Measurements from ENCODE around the gene KRT32. TPM values are rescaled to one million over a fixed set of nuclear protein-coding genes. Genes with fewer than 3 reads are reported as not detected.

Gene KRT32
- 0.21 TPM in 1 of 2 replicates, not detected in the other for total RNA-seq

DNA sequence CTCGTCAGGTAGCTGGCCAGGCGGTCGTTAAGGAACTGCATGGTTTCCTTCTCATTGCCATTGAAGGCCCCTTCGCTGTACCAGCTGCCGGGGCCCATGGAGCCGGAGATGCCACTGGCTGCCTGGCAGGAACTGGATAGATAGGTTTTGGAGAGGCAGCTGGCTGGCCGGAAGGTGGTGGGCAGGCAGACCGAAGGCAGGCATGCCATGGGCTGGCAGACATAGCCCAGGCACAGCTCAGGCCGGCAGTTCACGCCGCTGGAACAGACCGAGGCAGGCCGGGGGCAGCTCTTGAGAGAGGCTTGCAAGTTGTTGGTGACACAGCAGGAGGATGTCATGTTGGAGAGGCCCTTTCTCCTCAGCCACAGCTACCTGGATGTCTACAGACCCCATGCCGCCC, at the start of gene KRT32:
KRT32 (minus strand) TSS at position 399 of the 400 bp plus-strand sequence; CDS start at position 338, 61 bp downstream.

DNA sequence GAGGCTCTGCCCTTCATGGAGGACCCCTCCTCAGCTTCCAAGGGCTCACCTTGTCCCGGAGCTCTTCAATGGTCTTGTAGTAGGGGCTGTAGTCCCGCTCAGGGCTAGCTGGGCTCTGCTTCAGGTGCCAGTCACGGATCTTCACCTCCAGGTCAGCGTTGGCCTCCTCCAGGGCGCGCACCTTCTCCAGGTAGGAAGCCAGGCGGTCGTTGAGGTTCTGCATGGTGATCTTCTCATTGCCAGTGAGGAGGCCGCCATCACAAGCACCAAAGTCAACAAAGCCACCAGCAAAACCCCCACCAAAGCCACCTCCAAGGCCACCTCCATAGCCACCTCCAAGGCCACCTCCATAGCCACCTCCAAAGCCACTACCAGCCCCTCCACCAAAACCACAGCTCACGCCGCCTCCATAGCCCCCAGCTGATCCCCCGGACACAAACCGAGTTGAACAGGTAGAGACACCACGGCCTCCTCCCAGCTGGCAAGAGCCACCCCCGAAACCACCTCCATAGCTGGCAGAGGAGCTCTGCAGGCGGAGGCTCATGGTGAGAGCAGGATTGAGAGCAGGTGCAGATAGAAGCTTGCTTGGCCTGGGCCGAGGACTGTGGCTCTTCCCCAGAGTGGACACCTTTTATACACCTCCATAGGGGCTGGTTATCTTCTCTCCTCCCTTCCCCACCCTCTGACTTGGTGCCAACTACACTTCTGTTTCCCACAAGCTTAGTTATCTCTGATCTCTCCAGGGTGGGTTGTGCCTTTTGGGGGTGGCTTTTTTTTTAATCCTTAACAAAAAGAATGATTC, 38.0 kb upstream of the KRT32 start, which contains the start of gene KRT13:
KRT13 (minus strand) TSS at position 606 of the 802 bp plus-strand sequence; CDS start at position 544, 62 bp downstream.

DNA sequence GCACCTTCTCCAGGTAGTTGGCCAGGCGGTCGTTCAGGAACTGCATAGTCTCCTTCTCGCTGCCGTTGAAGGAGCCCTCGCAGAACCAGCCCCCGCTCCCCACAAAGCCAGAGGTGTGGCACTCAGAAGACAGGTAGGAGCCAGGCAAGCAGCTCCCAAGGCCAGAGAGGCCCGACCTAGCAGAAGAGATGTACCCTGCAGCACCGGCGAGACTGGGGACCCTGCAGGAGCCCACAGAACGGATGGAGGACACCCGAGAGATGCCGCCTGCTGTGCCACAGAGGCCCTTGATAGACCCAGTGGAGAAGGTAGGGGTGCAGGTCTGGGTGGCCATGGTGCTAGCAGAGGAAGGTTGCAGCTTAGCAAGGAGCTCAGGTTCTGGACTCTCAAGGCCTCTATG, 22.3 kb upstream of the KRT32 start, which contains the start of gene KRT36:
KRT36 (minus strand) TSS at position 380 of the 400 bp plus-strand sequence; CDS start at position 334, 46 bp downstream.

DNA sequence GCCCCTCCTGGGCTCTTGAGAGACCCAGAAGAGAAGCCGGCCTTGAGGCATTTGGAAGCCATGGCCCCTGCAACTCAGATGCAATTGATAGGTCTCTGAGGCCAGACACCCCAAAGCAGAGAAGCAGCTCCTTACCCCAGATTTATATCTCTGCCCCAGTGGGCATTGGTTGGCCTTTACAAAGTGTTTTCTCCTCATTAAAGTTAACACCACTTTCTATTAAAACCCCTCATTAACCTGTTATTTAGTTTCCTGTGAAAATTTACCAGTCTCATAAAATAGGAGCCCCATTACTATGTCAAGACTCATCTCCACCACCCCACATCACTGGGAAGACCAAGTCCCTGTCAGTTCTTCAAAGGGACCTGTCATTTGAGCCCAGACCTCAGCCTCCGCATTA, 13.8 kb upstream of the KRT32 start, which contains the start of gene KRT35:
KRT35 (minus strand) TSS at position 116 of the 400 bp plus-strand sequence; CDS start at position 62, 54 bp downstream.

DNA sequence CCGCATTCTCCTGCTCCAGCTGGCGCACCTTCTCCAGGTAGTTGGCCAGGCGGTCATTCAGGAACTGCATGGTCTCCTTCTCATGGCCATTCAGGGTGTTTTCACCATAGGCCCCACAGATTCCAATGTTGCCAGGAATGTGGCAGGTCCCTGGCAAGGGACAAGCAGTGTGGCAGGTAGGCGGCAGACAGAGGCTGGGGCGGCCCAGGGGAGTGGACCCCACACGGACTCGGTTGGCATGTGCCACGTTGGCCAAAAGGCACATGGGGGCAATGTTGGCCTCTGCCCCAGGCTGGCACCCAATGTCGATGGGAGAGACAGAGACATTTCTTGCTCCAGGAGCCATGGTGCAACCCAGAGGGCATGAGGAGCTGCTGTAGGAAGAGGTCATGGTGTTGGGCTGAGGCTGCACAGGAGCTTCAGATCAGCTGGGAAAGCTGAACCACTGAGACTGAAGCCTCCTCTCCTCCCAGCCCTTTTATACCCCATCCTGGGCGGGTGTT, 26.6 kb downstream of the KRT32 start, which contains the start of gene KRT38:
KRT38 (minus strand) TSS at position 453 of the 503 bp plus-strand sequence; CDS start at position 391, 62 bp downstream.

DNA sequence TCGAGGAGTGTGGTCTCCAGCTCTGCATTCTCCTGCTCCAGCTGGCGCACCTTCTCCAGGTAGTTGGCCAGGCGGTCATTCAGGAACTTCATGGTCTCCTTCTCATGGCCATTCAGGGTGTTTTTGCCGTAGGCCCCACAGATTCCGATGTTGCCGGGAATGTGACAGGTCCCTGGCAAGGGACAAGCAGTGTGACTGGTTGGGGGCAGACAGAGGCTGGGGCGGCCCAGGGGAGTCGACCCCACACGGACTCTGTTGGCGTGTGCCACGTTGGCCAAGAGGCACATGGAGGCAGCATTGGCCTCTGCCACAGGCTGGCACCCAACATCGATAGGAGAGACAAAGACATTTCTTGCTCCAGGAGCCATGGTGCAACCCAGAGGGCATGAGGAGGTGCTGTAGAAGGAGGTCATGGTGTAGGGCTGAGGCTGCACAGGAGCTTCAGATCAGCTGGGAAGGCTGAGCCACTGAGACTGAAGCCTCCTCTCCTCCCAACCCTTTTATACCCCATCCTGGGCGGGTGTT, 43.0 kb downstream of the KRT32 start, which contains the start of gene KRT37:
KRT37 (minus strand) TSS at position 475 of the 525 bp plus-strand sequence; CDS start at position 413, 62 bp downstream.

Other genes starting within 250 kb of the KRT32 start
- not detected in 2 replicates for gene KRTAP9-2, start 240.7 kb downstream of the KRT32 start, total RNA-seq
- gene KRTAP9-3, start 234.9 kb downstream of the KRT32 start, total RNA-seq, result not detected in 2 replicates
- gene KRTAP9-8, start 229.4 kb downstream of the KRT32 start, total RNA-seq, result not detected in 2 replicates
- gene KRTAP9-4, start 217.7 kb downstream of the KRT32 start, total RNA-seq, result not detected in 2 replicates
- not detected in 2 replicates for gene KRTAP9-9, start 212.0 kb downstream of the KRT32 start, total RNA-seq
- not detected in 2 replicates for gene KRTAP9-6, start 202.0 kb downstream of the KRT32 start, total RNA-seq
- gene KRTAP9-7, start 191.7 kb downstream of the KRT32 start, total RNA-seq, result not detected in 2 replicates
- not detected in 2 replicates for gene KRTAP29-1, start 164.5 kb downstream of the KRT32 start, total RNA-seq
- gene KRTAP16-1, start 158.1 kb downstream of the KRT32 start, total RNA-seq, result not detected in 2 replicates
- not detected in 2 replicates for gene KRTAP17-1, start 151.7 kb downstream of the KRT32 start, total RNA-seq
- gene KRT33A, start 116.6 kb downstream of the KRT32 start, total RNA-seq, result 0.35 TPM in 1 of 2 replicates, not detected in the other
- not detected in 2 replicates for gene KRT33B, start 97.6 kb downstream of the KRT32 start, total RNA-seq
- 0.35 TPM in 1 of 2 replicates, not detected in the other for gene KRT34, start 85.1 kb downstream of the KRT32 start, total RNA-seq
- gene KRT31, start 69.8 kb downstream of the KRT32 start, total RNA-seq, result 0.05 and 0.28 TPM in 2 replicates
- gene KRT37, start 42.8 kb downstream of the KRT32 start, total RNA-seq, result not detected in 2 replicates
- not detected in 2 replicates for gene KRT38, start 26.4 kb downstream of the KRT32 start, total RNA-seq
- gene KRT35, start 13.8 kb upstream of the KRT32 start, total RNA-seq, result not detected in 2 replicates
- gene KRT36, start 22.5 kb upstream of the KRT32 start, total RNA-seq, result not detected in 2 replicates
- 591 and 752 TPM in 2 replicates for gene KRT13, start 38.2 kb upstream of the KRT32 start, total RNA-seq
- gene KRT15, start 51.5 kb upstream of the KRT32 start, total RNA-seq, result 292 and 317 TPM in 2 replicates
- 4,405 and 5,932 TPM in 2 replicates for gene KRT19, start 60.9 kb upstream of the KRT32 start, total RNA-seq
- gene KRT9, start 104.7 kb upstream of the KRT32 start, total RNA-seq, result 0.78 and 1.0 TPM in 2 replicates
- gene KRT14, start 119.5 kb upstream of the KRT32 start, total RNA-seq, result 5,968 and 7,158 TPM in 2 replicates
- gene KRT16, start 145.4 kb upstream of the KRT32 start, total RNA-seq, result 4,917 and 6,689 TPM in 2 replicates
- 20,831 and 21,525 TPM in 2 replicates for gene KRT17, start 157.2 kb upstream of the KRT32 start, total RNA-seq
- 116 and 141 TPM in 2 replicates for gene EIF1, start 221.5 kb upstream of the KRT32 start, total RNA-seq
- gene GAST, start 244.9 kb upstream of the KRT32 start, total RNA-seq, result 7.2 TPM in 1 of 2 replicates, not detected in the other

Data from airway epithelial cell (primary cell).